ENCODE results near the gene PHF19. TPM values are rescaled to one million over a fixed set of nuclear protein-coding genes. Genes with fewer than 3 reads are reported as not detected.

The PHF19 gene
- total and polyA plus RNA-seq, 4 experiments from 2014 or later, result 15.4 to 201 (median 106) TPM

DNA sequence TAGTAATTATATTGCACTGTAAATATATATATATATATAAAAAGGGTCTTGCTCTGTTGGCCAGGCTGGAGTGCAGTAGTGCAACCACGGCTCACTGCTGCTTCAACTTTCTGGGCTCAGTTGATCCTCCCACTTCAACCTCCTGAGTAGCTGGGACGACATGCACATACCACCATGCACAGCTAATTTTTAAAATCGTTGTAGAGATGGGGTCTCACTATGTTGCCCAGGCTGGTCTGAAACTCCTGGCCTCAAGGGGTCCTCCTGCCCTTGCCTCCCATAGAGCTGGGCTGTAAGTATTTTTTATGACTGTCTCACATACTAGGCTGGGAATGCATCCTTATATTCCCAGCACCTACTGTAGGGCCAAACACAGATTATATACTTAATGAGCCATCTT lies 46.1 kb downstream of the PHF19 start:
- H3K27me3 ChIP-seq (ENCODE audit: insufficient read depth, low read length), result no peaks in the 10 kb centered on the region
- H3K9me3 ChIP-seq (ENCODE audit: control insufficient read depth in 1 of 2, low read length in 2 of 2), result no peaks in the 10 kb centered on the region
- H3K36me3 ChIP-seq (ENCODE audit: insufficient read depth, low read length), result peaks cover 32% of the 10 kb centered on the region
- Mint-ChIP-seq H3K36me3 (peaks cover 57 to 68% of the 10 kb centered on the region in 2 donors), H3K4me1 (peaks cover 0 to 7% (median 3%) of the 10 kb centered on the region in 4 donors), H3K4me3 (no peak overlapping the region), H3K27ac (no peak overlapping the region), H3K27me3 (no peaks in the 10 kb centered on the region), H3K9me3 (no peaks in the 10 kb centered on the region)
- POLR2A ChIA-PET (ENCODE audit: partially characterized antibody), result no interaction called here
- CTCF ChIA-PET (ENCODE audit: partially characterized antibody), result interaction anchor here (1.1 to 1.3 kb wide), 2 partner anchors 12 to 106 kb away, joined by 3 read pairs; partner anchors contain the start of gene PSMD5
- H3K27ac ChIP-seq (ENCODE audit: low read depth, low read length), result no peak overlapping the region
- H3K4me1 ChIP-seq (ENCODE audit: insufficient read depth, low read length), result no peaks in the 10 kb centered on the region
- intact Hi-C loops (cut with micrococcal nuclease), result no loop called here
- DNase-seq, result no peak
- no peak overlapping the region for H3K4me3 ChIP-seq (ENCODE audit: low read length in 2 of 2)

DNA sequence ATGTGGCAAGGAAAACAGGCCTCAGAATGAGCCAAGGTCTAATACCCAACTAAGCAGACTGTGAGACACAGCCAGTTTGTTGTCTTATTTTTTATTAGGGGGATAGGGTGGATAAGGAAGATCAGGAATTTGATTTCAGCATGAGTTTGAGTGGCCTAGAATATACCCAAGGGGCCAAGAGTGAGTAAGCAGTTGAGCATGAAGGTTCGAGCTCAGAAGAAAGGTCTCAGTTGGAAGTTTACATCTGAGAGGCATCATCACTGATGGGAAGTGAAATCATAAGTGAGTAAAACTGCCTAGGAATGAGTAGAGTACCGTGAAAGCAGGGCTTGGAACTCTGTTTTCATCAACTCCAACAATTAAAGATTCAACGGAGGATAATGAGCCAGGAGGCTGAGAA lies 46.8 kb downstream of the PHF19 start:
- Mint-ChIP-seq H3K4me1 (peaks cover 0 to 7% (median 2%) of the 10 kb centered on the region in 4 donors), H3K9me3 (no peaks in the 10 kb centered on the region), H3K36me3 (peaks cover 55 to 66% of the 10 kb centered on the region in 2 donors), H3K27me3 (no peaks in the 10 kb centered on the region), H3K4me3 (no peak overlapping the region), H3K27ac (peak overlapping the region in 1 of 7 donors; percentile 72)
- Histone ChIP-seq H3K36me3 (ENCODE audit: insufficient read depth, low read length) (peaks cover 32% of the 10 kb centered on the region), H3K9me3 (ENCODE audit: control insufficient read depth in 1 of 2, low read length in 2 of 2) (no peaks in the 10 kb centered on the region), H3K4me1 (ENCODE audit: insufficient read depth, low read length) (no peaks in the 10 kb centered on the region), H3K27me3 (ENCODE audit: insufficient read depth, low read length) (no peaks in the 10 kb centered on the region), H3K4me3 (ENCODE audit: low read length in 2 of 2) (no peak overlapping the region), H3K27ac (ENCODE audit: low read depth, low read length) (no peak overlapping the region)
- POLR2A ChIA-PET (ENCODE audit: partially characterized antibody), result no interaction called here
- CTCF ChIA-PET (ENCODE audit: partially characterized antibody), result interaction anchor here (1.1 kb wide), 1 partner anchor 12 kb away, joined by 3 read pairs; the partner anchor contains the start of gene PSMD5
- intact Hi-C loops (cut with micrococcal nuclease), result no loop called here
- DNase-seq, result no peak

DNA sequence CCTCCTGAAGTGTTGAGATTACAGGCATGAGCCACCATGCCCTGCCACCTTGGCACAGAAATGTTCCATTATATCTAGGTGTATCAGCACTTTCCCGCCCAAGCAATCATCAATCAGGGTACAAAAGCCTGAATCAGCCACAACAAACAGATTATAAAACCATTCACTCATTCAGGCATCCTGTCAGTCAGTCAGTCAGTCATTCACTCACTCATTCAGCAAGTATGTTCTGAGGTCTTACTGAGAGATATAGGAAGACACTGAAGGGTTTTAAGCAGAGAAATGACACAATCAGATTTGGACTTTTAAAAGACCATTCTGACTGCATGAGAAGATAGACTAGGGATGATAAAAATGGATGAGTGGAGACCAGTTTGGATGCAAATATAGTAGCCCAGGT lies 47.3 kb downstream of the PHF19 start:
- ChIA-PET CTCF (ENCODE audit: partially characterized antibody) (no interaction called here), POLR2A (ENCODE audit: partially characterized antibody) (interaction anchor here (1.3 kb wide), 1 partner anchor 13 kb away, joined by 4 read pairs; the partner anchor contains the start of gene PSMD5)
- DNase-seq, result no peak
- Histone ChIP-seq H3K27ac (ENCODE audit: low read depth, low read length) (no peak overlapping the region), H3K9me3 (ENCODE audit: control insufficient read depth in 1 of 2, low read length in 2 of 2) (no peaks in the 10 kb centered on the region), H3K36me3 (ENCODE audit: insufficient read depth, low read length) (peaks cover 36% of the 10 kb centered on the region), H3K27me3 (ENCODE audit: insufficient read depth, low read length) (no peaks in the 10 kb centered on the region), H3K4me1 (ENCODE audit: insufficient read depth, low read length) (no peaks in the 10 kb centered on the region), H3K4me3 (ENCODE audit: low read length in 2 of 2) (no peak overlapping the region)
- H3K27ac Mint-ChIP-seq, result peak overlapping the region in 3 of 7 donors; percentile 2 to 72 (median 6)
- no peaks in the 10 kb centered on the region for H3K9me3 Mint-ChIP-seq
- peaks cover 56 to 68% of the 10 kb centered on the region in 2 donors for H3K36me3 Mint-ChIP-seq
- intact Hi-C loops (cut with micrococcal nuclease), result no loop called here
- H3K4me3 Mint-ChIP-seq, result no peak overlapping the region
- H3K4me1 Mint-ChIP-seq, result peaks cover 0 to 6% (median 2%) of the 10 kb centered on the region in 4 donors
- H3K27me3 Mint-ChIP-seq, result no peaks in the 10 kb centered on the region

GRCh38 chr9:120820095-120820494 lies 56.9 kb downstream of the PHF19 start:
- H3K4me1 Mint-ChIP-seq, result peaks cover 0 to 2% (median 0%) of the 10 kb centered on the region in 4 donors
- peaks cover 73 to 74% of the 10 kb centered on the region in 2 donors for H3K36me3 Mint-ChIP-seq
- H3K27ac Mint-ChIP-seq, result peak overlapping the region in 1 of 7 donors; percentile 19
- H3K9me3 Mint-ChIP-seq, result no peaks in the 10 kb centered on the region
- H3K4me1 ChIP-seq (ENCODE audit: insufficient read depth, low read length), result no peaks in the 10 kb centered on the region
- H3K27me3 Mint-ChIP-seq, result no peaks in the 10 kb centered on the region
- intact Hi-C loops (cut with micrococcal nuclease), result no loop called here
- H3K9me3 ChIP-seq (ENCODE audit: control insufficient read depth in 1 of 2, low read length in 2 of 2), result no peaks in the 10 kb centered on the region
- no peak overlapping the region for H3K4me3 ChIP-seq (ENCODE audit: low read length in 2 of 2)
- DNase-seq, result no peak
- H3K4me3 Mint-ChIP-seq, result no peak overlapping the region
- no peak overlapping the region for H3K27ac ChIP-seq (ENCODE audit: low read depth, low read length)
- H3K27me3 ChIP-seq (ENCODE audit: insufficient read depth, low read length), result no peaks in the 10 kb centered on the region
- POLR2A ChIA-PET (ENCODE audit: partially characterized antibody), result no interaction called here
- CTCF ChIA-PET (ENCODE audit: partially characterized antibody), result no interaction called here
- H3K36me3 ChIP-seq (ENCODE audit: insufficient read depth, low read length), result peaks cover 26% of the 10 kb centered on the region

- Histone ChIP-seq H3K4me3 (ENCODE audit: low read length in 2 of 2) (no peak overlapping the region), H3K27ac (ENCODE audit: low read depth, low read length) (no peak overlapping the region), H3K36me3 (ENCODE audit: insufficient read depth, low read length) (peaks cover 16% of the 10 kb centered on the region), H3K9me3 (ENCODE audit: control insufficient read depth in 1 of 2, low read length in 2 of 2) (no peaks in the 10 kb centered on the region), H3K4me1 (ENCODE audit: insufficient read depth, low read length) (no peaks in the 10 kb centered on the region), H3K27me3 (ENCODE audit: insufficient read depth, low read length) (no peaks in the 10 kb centered on the region)
- H3K4me1 Mint-ChIP-seq, result no peaks in the 10 kb centered on the region
- no peaks in the 10 kb centered on the region for H3K27me3 Mint-ChIP-seq
- H3K4me3 Mint-ChIP-seq, result no peak overlapping the region
- H3K9me3 Mint-ChIP-seq, result no peaks in the 10 kb centered on the region
- intact Hi-C loops (cut with micrococcal nuclease), result no loop called here
- H3K27ac Mint-ChIP-seq, result no peak overlapping the region
- peaks cover 69 to 70% of the 10 kb centered on the region in 2 donors for H3K36me3 Mint-ChIP-seq
- DNase-seq, result no peak
- CTCF ChIA-PET (ENCODE audit: partially characterized antibody), result no interaction called here
- POLR2A ChIA-PET (ENCODE audit: partially characterized antibody), result no interaction called here
Observed at GRCh38 chr9:120818595-120818994, 58.4 kb downstream of the PHF19 start.

GRCh38 chr9:120815075-120815474 lies 61.9 kb downstream of the PHF19 start:
- Mint-ChIP-seq H3K36me3 (peaks cover 53 to 63% of the 10 kb centered on the region in 2 donors), H3K4me3 (no peak overlapping the region), H3K9me3 (peaks cover 0 to 14% (median 6%) of the 10 kb centered on the region in 8 donors), H3K4me1 (no peaks in the 10 kb centered on the region), H3K27ac (no peak overlapping the region), H3K27me3 (no peaks in the 10 kb centered on the region)
- H3K9me3 ChIP-seq (ENCODE audit: control insufficient read depth in 1 of 2, low read length in 2 of 2), result no peaks in the 10 kb centered on the region
- POLR2A ChIA-PET (ENCODE audit: partially characterized antibody), result no interaction called here
- intact Hi-C loops (cut with micrococcal nuclease), result no loop called here
- DNase-seq, result no peak
- H3K4me3 ChIP-seq (ENCODE audit: low read length in 2 of 2), result no peak overlapping the region
- H3K27ac ChIP-seq (ENCODE audit: low read depth, low read length), result no peak overlapping the region
- CTCF ChIA-PET (ENCODE audit: partially characterized antibody), result no interaction called here
- H3K27me3 ChIP-seq (ENCODE audit: insufficient read depth, low read length), result no peaks in the 10 kb centered on the region
- H3K4me1 ChIP-seq (ENCODE audit: insufficient read depth, low read length), result no peaks in the 10 kb centered on the region
- H3K36me3 ChIP-seq (ENCODE audit: insufficient read depth, low read length), result peaks cover 4% of the 10 kb centered on the region

DNA sequence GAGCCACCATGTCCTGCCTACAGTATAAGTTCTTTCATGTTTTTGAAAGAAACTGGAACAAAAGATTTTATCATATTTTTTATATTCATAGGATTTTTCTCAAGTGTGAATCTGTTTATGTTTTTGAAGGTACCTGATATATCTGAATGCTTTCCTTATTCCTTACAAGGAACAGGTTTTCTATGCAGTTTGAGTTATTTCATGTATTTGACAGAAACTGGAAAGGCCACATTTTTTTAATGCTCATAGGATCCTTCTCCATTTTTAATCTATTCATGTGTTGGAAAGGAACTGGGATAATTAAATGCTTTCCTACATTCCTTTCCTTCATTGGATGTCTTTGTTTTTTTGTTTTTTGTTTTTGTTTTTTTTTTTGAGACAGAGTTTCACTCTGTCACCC lies 68.1 kb downstream of the PHF19 start:
- DNase-seq, result no peak
- no peaks in the 10 kb centered on the region for H3K27me3 ChIP-seq (ENCODE audit: insufficient read depth, low read length)
- H3K4me3 ChIP-seq (ENCODE audit: low read length in 2 of 2), result no peak overlapping the region
- intact Hi-C loops (cut with micrococcal nuclease), result no loop called here
- Mint-ChIP-seq H3K4me1 (peaks cover 0 to 1% (median 0%) of the 10 kb centered on the region in 4 donors), H3K36me3 (peaks cover 24 to 42% of the 10 kb centered on the region in 2 donors), H3K27ac (peak overlapping the region in 1 of 7 donors; percentile 66), H3K4me3 (no peak overlapping the region), H3K27me3 (no peaks in the 10 kb centered on the region), H3K9me3 (peaks cover 7 to 69% (median 49%) of the 10 kb centered on the region in 8 donors)
- H3K9me3 ChIP-seq (ENCODE audit: control insufficient read depth in 1 of 2, low read length in 2 of 2), result peaks cover 0 to 23% of the 10 kb centered on the region in 2 donors
- no peak overlapping the region for H3K27ac ChIP-seq (ENCODE audit: low read depth, low read length)
- POLR2A ChIA-PET (ENCODE audit: partially characterized antibody), result no interaction called here
- H3K36me3 ChIP-seq (ENCODE audit: insufficient read depth, low read length), result no peaks in the 10 kb centered on the region
- no peaks in the 10 kb centered on the region for H3K4me1 ChIP-seq (ENCODE audit: insufficient read depth, low read length)
- CTCF ChIA-PET (ENCODE audit: partially characterized antibody), result no interaction called here
